Activated naive CD8-positive, alpha-beta T cell (primary cell): Measurements from ENCODE around the gene CEP131.
"Not testable (repeated sequence)": the region's sequence is repeated elsewhere in the genome, so short reads cannot be mapped to it uniquely, and the experiment has no call there.

Source experiments
- H3K27ac Mint-ChIP-seq: one replicate; pipeline ENCODE4 v1.8.0; 2021; ENCODE audit warnings: mixed read lengths
- H3K27me3 Mint-ChIP-seq: one replicate; pipeline ENCODE4 v1.8.0; 2021; ENCODE audit warnings: mixed read lengths
- H3K36me3 Mint-ChIP-seq: one replicate; pipeline ENCODE4 v1.8.0; 2021; ENCODE audit warnings: mixed read lengths
- H3K4me1 Mint-ChIP-seq: one replicate; pipeline ENCODE4 v1.8.0; 2021; ENCODE audit warnings: low read depth, mixed read lengths
- H3K4me3 Mint-ChIP-seq: one replicate; pipeline ENCODE4 v1.8.0; 2021; ENCODE audit warnings: mild to moderate bottlenecking, mixed read lengths
- H3K9me3 Mint-ChIP-seq: one replicate; pipeline ENCODE4 v1.8.0; 2021; ENCODE audit warnings: low read depth, mixed read lengths

The CEP131 gene

GRCh38 chr17:81227630-81228029, 4.9 kb upstream of the CEP131 start:
- not testable (repeated sequence) for H3K27me3 Mint-ChIP-seq, H3K4me3 Mint-ChIP-seq, H3K9me3 Mint-ChIP-seq, H3K36me3 Mint-ChIP-seq
- Mint-ChIP-seq H3K27ac (peak overlapping the region; percentile 18), H3K4me1 (peaks cover 11% of the 10 kb centered on the region)

- Mint-ChIP-seq H3K36me3 (no peaks in the 10 kb centered on the region), H3K27ac (peak overlapping the region; percentile 86), H3K4me3 (peak overlapping the region; percentile 82), H3K9me3 (no peaks in the 10 kb centered on the region), H3K27me3 (no peaks in the 10 kb centered on the region), H3K4me1 (peaks cover 14% of the 10 kb centered on the region)
Observed at GRCh38 chr17:81223762-81224130, 981 bp upstream of the CEP131 start.

- Mint-ChIP-seq H3K27me3 (no peaks in the 10 kb centered on the region), H3K4me3 (peak overlapping the region; percentile 68), H3K27ac (no peak overlapping the region), H3K4me1 (peaks cover 11% of the 10 kb centered on the region), H3K36me3 (no peaks in the 10 kb centered on the region), H3K9me3 (no peaks in the 10 kb centered on the region)
Observed at GRCh38 chr17:81222620-81222905, 202 bp downstream of the CEP131 start.

- no peaks in the 10 kb centered on the region for H3K9me3 Mint-ChIP-seq
Observed at GRCh38 chr17:81221842-81222619, 734 bp downstream of the CEP131 start.

GRCh38 chr17:81221371-81221841, 1.4 kb downstream of the CEP131 start:
- Mint-ChIP-seq H3K4me3 (peak overlapping the region; percentile 53), H3K9me3 (no peaks in the 10 kb centered on the region), H3K27ac (no peak overlapping the region), H3K27me3 (no peaks in the 10 kb centered on the region), H3K36me3 (no peaks in the 10 kb centered on the region), H3K4me1 (peaks cover 11% of the 10 kb centered on the region)

More at GRCh38 chr17:81221842-81222619, 734 bp downstream of the CEP131 start:
- Mint-ChIP-seq H3K27me3 (no peaks in the 10 kb centered on the region), H3K36me3 (no peaks in the 10 kb centered on the region), H3K27ac (no peak overlapping the region), H3K4me3 (peak overlapping the region; percentile 53), H3K4me1 (peaks cover 11% of the 10 kb centered on the region)

- Mint-ChIP-seq H3K9me3 (no peaks in the 10 kb centered on the region), H3K4me1 (peaks cover 11% of the 10 kb centered on the region), H3K36me3 (no peaks in the 10 kb centered on the region), H3K27ac (no peak overlapping the region), H3K4me3 (no peak overlapping the region), H3K27me3 (no peaks in the 10 kb centered on the region)
Observed at GRCh38 chr17:81219476-81220180, 3.1 kb downstream of the CEP131 start.

- Mint-ChIP-seq H3K4me1 (peaks cover 10% of the 10 kb centered on the region), H3K27ac (no peak overlapping the region), H3K36me3 (no peaks in the 10 kb centered on the region), H3K27me3 (no peaks in the 10 kb centered on the region), H3K9me3 (no peaks in the 10 kb centered on the region), H3K4me3 (no peak overlapping the region)
Observed at GRCh38 chr17:81218991-81219390, 3.8 kb downstream of the CEP131 start.

GRCh38 chr17:81218459-81218858, 4.3 kb downstream of the CEP131 start:
- no peak overlapping the region for H3K4me3 Mint-ChIP-seq

GRCh38 chr17:81217491-81217890, 5.3 kb downstream of the CEP131 start:
- no peaks in the 10 kb centered on the region for H3K9me3 Mint-ChIP-seq
- H3K27ac Mint-ChIP-seq = no peak overlapping the region
- H3K27me3 Mint-ChIP-seq = no peaks in the 10 kb centered on the region
- peaks cover 4% of the 10 kb centered on the region for H3K4me1 Mint-ChIP-seq
- no peaks in the 10 kb centered on the region for H3K36me3 Mint-ChIP-seq
- H3K4me3 Mint-ChIP-seq = no peak overlapping the region

More at GRCh38 chr17:81218459-81218858, 4.3 kb downstream of the CEP131 start:
- H3K27ac Mint-ChIP-seq = no peak overlapping the region
- peaks cover 5% of the 10 kb centered on the region for H3K4me1 Mint-ChIP-seq
- H3K9me3 Mint-ChIP-seq = no peaks in the 10 kb centered on the region
- no peaks in the 10 kb centered on the region for H3K36me3 Mint-ChIP-seq
- no peaks in the 10 kb centered on the region for H3K27me3 Mint-ChIP-seq

- Mint-ChIP-seq H3K4me3 (no peak overlapping the region), H3K27ac (no peak overlapping the region), H3K27me3 (no peaks in the 10 kb centered on the region), H3K4me1 (no peaks in the 10 kb centered on the region), H3K36me3 (no peaks in the 10 kb centered on the region), H3K9me3 (no peaks in the 10 kb centered on the region)
Observed at GRCh38 chr17:81213978-81214377, 8.8 kb downstream of the CEP131 start.

- Mint-ChIP-seq H3K27ac (no peak overlapping the region), H3K9me3 (no peaks in the 10 kb centered on the region), H3K36me3 (no peaks in the 10 kb centered on the region), H3K4me1 (no peaks in the 10 kb centered on the region), H3K27me3 (no peaks in the 10 kb centered on the region), H3K4me3 (no peak overlapping the region)
Observed at GRCh38 chr17:81212365-81212764, 10.4 kb downstream of the CEP131 start.

- Mint-ChIP-seq H3K4me1 (no peaks in the 10 kb centered on the region), H3K27ac (no peak overlapping the region), H3K4me3 (no peak overlapping the region)
Observed at GRCh38 chr17:81210868-81211267, 11.9 kb downstream of the CEP131 start.

GRCh38 chr17:81210466-81210865, 12.3 kb downstream of the CEP131 start:
- H3K36me3 Mint-ChIP-seq = no peaks in the 10 kb centered on the region

More at GRCh38 chr17:81210868-81211267, 11.9 kb downstream of the CEP131 start:
- Mint-ChIP-seq H3K9me3 (no peaks in the 10 kb centered on the region), H3K36me3 (no peaks in the 10 kb centered on the region), H3K27me3 (no peaks in the 10 kb centered on the region)

GRCh38 chr17:81209141-81209540, 13.6 kb downstream of the CEP131 start:
- no peaks in the 10 kb centered on the region for H3K27me3 Mint-ChIP-seq
- no peaks in the 10 kb centered on the region for H3K9me3 Mint-ChIP-seq
- no peaks in the 10 kb centered on the region for H3K36me3 Mint-ChIP-seq
- no peak overlapping the region for H3K4me3 Mint-ChIP-seq
- no peaks in the 10 kb centered on the region for H3K4me1 Mint-ChIP-seq
- H3K27ac Mint-ChIP-seq = no peak overlapping the region

More at GRCh38 chr17:81210466-81210865, 12.3 kb downstream of the CEP131 start:
- H3K4me1 Mint-ChIP-seq = no peaks in the 10 kb centered on the region
- no peak overlapping the region for H3K27ac Mint-ChIP-seq
- H3K27me3 Mint-ChIP-seq = no peaks in the 10 kb centered on the region
- H3K4me3 Mint-ChIP-seq = no peak overlapping the region
- H3K9me3 Mint-ChIP-seq = no peaks in the 10 kb centered on the region

GRCh38 chr17:81208651-81209050, 14.1 kb downstream of the CEP131 start:
- Mint-ChIP-seq H3K36me3 (no peaks in the 10 kb centered on the region), H3K4me3 (no peak overlapping the region), H3K9me3 (no peaks in the 10 kb centered on the region), H3K4me1 (no peaks in the 10 kb centered on the region), H3K27me3 (no peaks in the 10 kb centered on the region), H3K27ac (no peak overlapping the region)
